ENCODE results near the gene IL27RA.

DNA sequence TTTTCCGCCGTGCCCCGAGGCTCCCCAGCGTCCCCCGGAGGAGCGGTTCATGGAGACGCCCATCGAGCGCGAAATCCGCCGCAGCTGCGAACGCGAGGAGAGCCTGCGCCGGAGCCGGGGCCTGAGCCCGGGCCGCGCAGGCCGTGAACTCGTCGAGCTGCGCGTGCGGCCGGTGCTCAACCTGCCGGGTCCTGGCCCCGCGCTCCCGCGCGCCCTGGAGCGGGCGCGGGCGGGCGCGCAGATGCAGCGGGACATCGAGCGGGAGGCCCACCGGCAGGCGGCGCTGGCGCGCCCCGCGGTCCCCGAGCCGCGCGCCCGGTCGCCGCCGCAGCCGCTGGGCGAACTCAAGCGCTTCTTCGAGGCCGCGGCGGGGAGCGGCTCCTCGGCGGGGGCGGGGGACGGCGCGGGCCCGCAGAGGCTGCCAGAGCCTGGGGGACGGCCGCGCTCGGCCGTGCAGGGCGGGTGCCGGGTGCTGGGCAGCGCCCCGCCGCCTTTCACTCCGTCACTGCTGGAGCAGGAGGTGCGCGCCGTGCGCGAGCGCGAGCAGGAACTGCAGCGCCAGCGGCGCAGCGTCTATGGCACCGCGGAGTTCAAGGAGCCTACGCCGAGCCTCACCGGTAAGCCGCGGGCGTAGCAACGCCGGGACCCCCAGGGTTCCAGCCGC is 41.8 kb downstream of the IL27RA start:
- no peak for TF ChIP-seq POLR2A (IDR thresholded peaks at IDR 0.05; ENCODE audit: low read depth, low read length)
- no peak for TF ChIP-seq POLR2AphosphoS5 (IDR thresholded peaks at IDR 0.05; ENCODE audit: insufficient read depth, low read depth, low read length)
- peak; percentile 35 to 60 for TF ChIP-seq CTCF (IDR thresholded peaks at IDR 0.05; ENCODE audit: extremely low read depth in 1 of 2, insufficient read depth in 1 of 2, low read depth in 1 of 2, low read length in 2 of 2)
- TF ChIP-seq EZH2 (IDR thresholded peaks at IDR 0.05; ENCODE audit: borderline replicate concordance, low read depth, low read length, severe bottlenecking): no peak
- no peak for TF ChIP-seq JUN (IDR thresholded peaks at IDR 0.05; ENCODE audit: borderline replicate concordance, insufficient read depth, insufficient read length, low read depth)
- no peak for TF ChIP-seq FOS (IDR thresholded peaks at IDR 0.05; ENCODE audit: borderline replicate concordance, insufficient read depth, low read length)
- no peak for TF ChIP-seq GATA2 (IDR thresholded peaks at IDR 0.05; ENCODE audit: insufficient read depth, insufficient read length, low read depth, low read length)
- TF ChIP-seq MAX (IDR thresholded peaks at IDR 0.05; ENCODE audit: insufficient read depth, insufficient read length): no peak

Measured in endothelial cell of umbilical vein (primary cell).